Measurements from ENCODE around the gene APOBEC4. TPM values are rescaled to one million over a fixed set of nuclear protein-coding genes. Genes with fewer than 3 reads are reported as not detected.

Gene APOBEC4
- polyA plus RNA-seq, 1 donor = not detected

- no peak for DNase-seq (ENCODE audit: low read depth)
Measured at GRCh38 chr1:183675381-183675780, 22.3 kb upstream of the APOBEC4 start.

- DNase-seq (ENCODE audit: low read depth) = peak; percentile 77
Measured at GRCh38 chr1:183674886-183675285, 21.8 kb upstream of the APOBEC4 start.

- peak; percentile 96 for DNase-seq (ENCODE audit: low read depth)
Measured at GRCh38 chr1:183674339-183674738, 21.2 kb upstream of the APOBEC4 start.

GRCh38 chr1:183673605-183674323, 20.6 kb upstream of the APOBEC4 start:
- no peak for DNase-seq (ENCODE audit: low read depth)

GRCh38 chr1:183670169-183670568, 17.1 kb upstream of the APOBEC4 start:
- DNase-seq (ENCODE audit: low read depth) = no peak

GRCh38 chr1:183656355-183656754, 3.2 kb upstream of the APOBEC4 start:
- DNase-seq (ENCODE audit: low read depth) = no peak

- no peak for DNase-seq (ENCODE audit: low read depth)
Measured at GRCh38 chr1:183655562-183656075, 2.5 kb upstream of the APOBEC4 start.

GRCh38 chr1:183654706-183655105, 1.6 kb upstream of the APOBEC4 start:
- DNase-seq (ENCODE audit: low read depth) = no peak

- DNase-seq (ENCODE audit: low read depth) = no peak
Measured at GRCh38 chr1:183653876-183654451, 848 bp upstream of the APOBEC4 start.

GRCh38 chr1:183653462-183653794, 312 bp upstream of the APOBEC4 start:
- DNase-seq (ENCODE audit: low read depth) = no peak

GRCh38 chr1:183652107-183652506, 1.0 kb downstream of the APOBEC4 start:
- DNase-seq (ENCODE audit: low read depth) = no peak

- DNase-seq (ENCODE audit: low read depth) = no peak
Measured at GRCh38 chr1:183651612-183652011, 1.5 kb downstream of the APOBEC4 start.

- no peak for DNase-seq (ENCODE audit: low read depth)
Measured at GRCh38 chr1:183648042-183648441, 5.1 kb downstream of the APOBEC4 start.

GRCh38 chr1:183646776-183647175, 6.3 kb downstream of the APOBEC4 start:
- DNase-seq (ENCODE audit: low read depth) = no peak

- no peak for DNase-seq (ENCODE audit: low read depth)
Measured at GRCh38 chr1:183645531-183645930, 7.6 kb downstream of the APOBEC4 start.

GRCh38 chr1:183642166-183642565, 10.9 kb downstream of the APOBEC4 start:
- no peak for DNase-seq (ENCODE audit: low read depth)

GRCh38 chr1:183640193-183640592, 12.9 kb downstream of the APOBEC4 start:
- DNase-seq (ENCODE audit: low read depth) = no peak

GRCh38 chr1:183638649-183639387, 14.3 kb downstream of the APOBEC4 start:
- DNase-seq (ENCODE audit: low read depth) = no peak

- no peak for DNase-seq (ENCODE audit: low read depth)
Measured at GRCh38 chr1:183636783-183637182, 16.3 kb downstream of the APOBEC4 start.

GRCh38 chr1:183636334-183636682, 16.8 kb downstream of the APOBEC4 start:
- no peak for DNase-seq (ENCODE audit: low read depth)

- DNase-seq (ENCODE audit: low read depth) = peak; percentile 89
Measured at GRCh38 chr1:183635606-183636333, 17.3 kb downstream of the APOBEC4 start, which contains the start of gene ARPC5. Gene ARPC5, minus strand, starts transcription at chr1:183635783. Its CDS starts 124 bp downstream, at chr1:183635659.

GRCh38 chr1:183635099-183635605, 18.0 kb downstream of the APOBEC4 start:
- no peak for DNase-seq (ENCODE audit: low read depth)
